ENCODE measurements around the gene SIRT5.

The SIRT5 gene

DNA sequence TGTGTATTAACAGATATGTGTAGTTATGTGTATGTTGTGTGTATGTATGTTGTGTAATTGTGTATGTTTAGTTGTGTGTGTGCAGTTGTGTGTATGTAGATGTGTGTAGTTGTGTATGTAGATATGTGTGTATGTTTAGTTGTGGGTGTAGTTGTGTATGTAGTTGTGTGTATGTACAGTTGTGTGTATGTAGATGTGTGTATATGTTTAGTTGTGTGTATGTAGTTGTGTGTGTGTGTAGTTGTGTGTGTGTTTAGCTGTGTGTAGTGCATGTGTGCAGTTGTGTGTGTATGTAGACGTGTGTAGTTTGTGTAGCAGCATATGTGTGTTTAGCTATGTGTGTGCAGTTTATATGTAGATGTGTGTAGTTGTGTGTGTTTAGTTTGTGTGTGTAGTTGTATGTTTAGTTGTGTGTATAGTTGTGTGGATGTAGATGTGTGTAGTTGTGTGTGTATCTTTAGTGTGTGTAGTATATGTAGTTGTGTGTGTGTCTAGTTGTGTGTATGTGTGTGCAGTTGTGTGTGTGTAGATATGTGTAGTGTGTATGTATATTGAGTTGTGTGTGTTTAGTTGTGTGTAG, 16.3 kb downstream of the SIRT5 start:
- H3K4me1 ChIP-seq (ENCODE audit: low read length), result no peaks in the 10 kb centered on the region
- TF ChIP-seq, protein P1, sequence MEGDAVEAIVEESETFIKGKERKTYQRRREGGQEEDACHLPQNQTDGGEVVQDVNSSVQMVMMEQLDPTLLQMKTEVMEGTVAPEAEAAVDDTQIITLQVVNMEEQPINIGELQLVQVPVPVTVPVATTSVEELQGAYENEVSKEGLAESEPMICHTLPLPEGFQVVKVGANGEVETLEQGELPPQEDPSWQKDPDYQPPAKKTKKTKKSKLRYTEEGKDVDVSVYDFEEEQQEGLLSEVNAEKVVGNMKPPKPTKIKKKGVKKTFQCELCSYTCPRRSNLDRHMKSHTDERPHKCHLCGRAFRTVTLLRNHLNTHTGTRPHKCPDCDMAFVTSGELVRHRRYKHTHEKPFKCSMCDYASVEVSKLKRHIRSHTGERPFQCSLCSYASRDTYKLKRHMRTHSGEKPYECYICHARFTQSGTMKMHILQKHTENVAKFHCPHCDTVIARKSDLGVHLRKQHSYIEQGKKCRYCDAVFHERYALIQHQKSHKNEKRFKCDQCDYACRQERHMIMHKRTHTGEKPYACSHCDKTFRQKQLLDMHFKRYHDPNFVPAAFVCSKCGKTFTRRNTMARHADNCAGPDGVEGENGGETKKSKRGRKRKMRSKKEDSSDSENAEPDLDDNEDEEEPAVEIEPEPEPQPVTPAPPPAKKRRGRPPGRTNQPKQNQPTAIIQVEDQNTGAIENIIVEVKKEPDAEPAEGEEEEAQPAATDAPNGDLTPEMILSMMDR (IDR thresholded peaks at IDR 0.05; ENCODE audit: low read depth, low read length), result no peak
- no peak for TF ChIP-seq EZH2phosphoT487 (IDR thresholded peaks at IDR 0.05; ENCODE audit: low read depth)
- H3K9me3 ChIP-seq (ENCODE audit: insufficient read depth, low read length), result no peaks in the 10 kb centered on the region
- no peaks in the 10 kb centered on the region for H3K36me3 ChIP-seq (replicated peaks; ENCODE audit: low read depth, low read length)
- no peaks in the 10 kb centered on the region for H3K79me2 ChIP-seq (ENCODE audit: low read length)
- no peak overlapping the region for H3K27ac ChIP-seq (ENCODE audit: low read length)
- H3K4me2 ChIP-seq (ENCODE audit: low read length), result no peak overlapping the region
- no peaks in the 10 kb centered on the region for H3K27me3 ChIP-seq (ENCODE audit: low read depth, low read length)
- no peak overlapping the region for H2AFZ ChIP-seq (ENCODE audit: low read depth, low read length)
- H3K9ac ChIP-seq (ENCODE audit: low read length), result no peak overlapping the region
- H3K4me3 ChIP-seq (ENCODE audit: low read length), result no peak overlapping the region
- H4K20me1 ChIP-seq (ENCODE audit: insufficient read depth, low read length), result no peaks in the 10 kb centered on the region

DNA sequence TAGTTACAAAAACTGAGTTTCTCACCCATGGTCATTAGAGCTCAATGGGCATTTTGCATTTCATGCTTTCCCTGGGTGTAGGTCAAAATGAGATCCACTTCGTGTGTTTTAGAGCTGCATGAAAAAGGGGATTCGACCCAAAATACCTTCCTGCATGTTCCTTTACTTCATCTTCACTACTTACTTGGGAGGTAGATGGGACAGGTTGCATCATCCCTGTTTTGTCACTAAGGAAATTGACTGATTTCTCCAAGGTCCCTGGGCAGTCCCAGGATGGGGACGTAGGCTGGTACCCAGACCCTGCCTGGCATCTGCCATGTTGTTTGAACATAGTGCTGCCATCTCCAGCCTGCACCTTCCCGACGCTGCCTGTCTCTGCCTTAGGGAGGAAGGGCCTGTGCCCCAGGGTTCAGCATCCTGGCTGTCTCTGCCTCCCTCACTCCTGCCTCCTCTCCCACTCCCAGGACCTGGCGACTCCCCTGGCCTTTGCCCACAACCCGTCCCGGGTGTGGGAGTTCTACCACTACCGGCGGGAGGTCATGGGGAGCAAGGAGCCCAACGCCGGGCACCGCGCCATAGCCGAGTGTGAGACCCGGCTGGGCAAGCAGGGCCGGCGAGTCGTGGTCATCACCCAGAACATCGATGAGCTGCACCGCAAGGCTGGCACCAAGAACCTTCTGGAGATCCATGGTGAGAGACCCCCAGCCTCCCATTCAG, 17.0 kb downstream of the SIRT5 start:
- H3K4me2 ChIP-seq (ENCODE audit: low read length), result no peak overlapping the region
- H3K27me3 ChIP-seq (ENCODE audit: low read depth, low read length), result no peaks in the 10 kb centered on the region
- H3K27ac ChIP-seq (ENCODE audit: low read length), result no peak overlapping the region
- no peak overlapping the region for H2AFZ ChIP-seq (ENCODE audit: low read depth, low read length)
- no peak overlapping the region for H3K9ac ChIP-seq (ENCODE audit: low read length)
- TF ChIP-seq, protein P1 (IDR thresholded peaks at IDR 0.05; ENCODE audit: low read depth, low read length), result no peak
- no peak for TF ChIP-seq EZH2phosphoT487 (IDR thresholded peaks at IDR 0.05; ENCODE audit: low read depth)
- no peaks in the 10 kb centered on the region for H3K4me1 ChIP-seq (ENCODE audit: low read length)
- no peaks in the 10 kb centered on the region for H3K36me3 ChIP-seq (replicated peaks; ENCODE audit: low read depth, low read length)
- H3K79me2 ChIP-seq (ENCODE audit: low read length), result no peaks in the 10 kb centered on the region
- H3K4me3 ChIP-seq (ENCODE audit: low read length), result no peak overlapping the region
- no peaks in the 10 kb centered on the region for H3K9me3 ChIP-seq (ENCODE audit: insufficient read depth, low read length)
- H4K20me1 ChIP-seq (ENCODE audit: insufficient read depth, low read length), result no peaks in the 10 kb centered on the region

DNA sequence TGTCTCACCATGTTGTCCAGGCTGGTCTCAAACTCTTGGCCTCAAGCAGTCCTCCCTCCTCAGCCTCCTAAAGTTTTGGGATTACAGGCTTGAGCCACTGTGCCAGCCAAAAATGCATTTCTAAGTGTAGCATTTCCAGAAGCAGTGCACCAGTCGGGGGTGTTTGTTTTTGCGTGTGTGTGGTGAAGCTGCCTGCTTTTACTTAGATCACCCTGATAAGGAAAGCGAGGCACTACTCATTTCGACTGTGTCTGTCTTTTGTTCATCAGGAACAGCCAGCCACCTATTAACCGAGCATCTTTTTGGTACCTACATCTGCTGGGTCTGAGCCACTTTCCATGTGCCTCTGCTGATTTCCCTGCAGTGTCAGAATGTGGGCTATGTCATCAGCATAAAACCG, 18.7 kb downstream of the SIRT5 start:
- Histone ChIP-seq H3K4me2 (ENCODE audit: low read length) (no peak overlapping the region), H3K36me3 (replicated peaks; ENCODE audit: low read depth, low read length) (no peaks in the 10 kb centered on the region), H3K4me3 (ENCODE audit: low read length) (no peak overlapping the region), H3K27me3 (ENCODE audit: low read depth, low read length) (no peaks in the 10 kb centered on the region), H4K20me1 (ENCODE audit: insufficient read depth, low read length) (no peaks in the 10 kb centered on the region), H3K27ac (ENCODE audit: low read length) (no peak overlapping the region), H3K9me3 (ENCODE audit: insufficient read depth, low read length) (no peaks in the 10 kb centered on the region), H2AFZ (ENCODE audit: low read depth, low read length) (no peak overlapping the region), H3K4me1 (ENCODE audit: low read length) (no peaks in the 10 kb centered on the region), H3K79me2 (ENCODE audit: low read length) (no peaks in the 10 kb centered on the region), H3K9ac (ENCODE audit: low read length) (no peak overlapping the region)
- TF ChIP-seq, protein P1 (IDR thresholded peaks at IDR 0.05; ENCODE audit: low read depth, low read length), result no peak
- no peak for TF ChIP-seq EZH2phosphoT487 (IDR thresholded peaks at IDR 0.05; ENCODE audit: low read depth)

DNA sequence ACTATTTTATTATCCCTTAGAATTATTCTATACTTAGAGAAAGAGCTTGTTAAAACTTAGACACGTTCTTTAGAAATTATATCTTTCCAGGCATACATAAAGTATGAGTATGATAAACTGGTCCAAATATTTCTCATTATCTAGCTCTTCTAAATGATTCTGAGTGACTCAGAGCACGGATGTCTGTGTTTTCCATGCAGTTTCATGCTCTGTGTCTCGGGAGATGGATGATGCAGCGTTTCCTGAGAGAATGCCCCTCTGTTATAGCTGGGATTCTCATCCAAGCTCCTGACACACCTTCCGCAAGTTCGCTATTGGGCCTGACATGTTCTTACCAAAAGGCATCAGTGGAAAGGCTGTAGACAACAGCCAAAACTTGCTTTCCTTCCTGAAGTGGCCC, 19.3 kb downstream of the SIRT5 start:
- Histone ChIP-seq H3K27me3 (ENCODE audit: low read depth, low read length) (no peaks in the 10 kb centered on the region), H3K79me2 (ENCODE audit: low read length) (no peaks in the 10 kb centered on the region), H3K36me3 (replicated peaks; ENCODE audit: low read depth, low read length) (no peaks in the 10 kb centered on the region), H4K20me1 (ENCODE audit: insufficient read depth, low read length) (no peaks in the 10 kb centered on the region), H3K9me3 (ENCODE audit: insufficient read depth, low read length) (no peaks in the 10 kb centered on the region), H3K9ac (ENCODE audit: low read length) (no peak overlapping the region), H3K27ac (ENCODE audit: low read length) (no peak overlapping the region), H3K4me2 (ENCODE audit: low read length) (no peak overlapping the region), H2AFZ (ENCODE audit: low read depth, low read length) (no peak overlapping the region), H3K4me1 (ENCODE audit: low read length) (no peaks in the 10 kb centered on the region), H3K4me3 (ENCODE audit: low read length) (no peak overlapping the region)
- TF ChIP-seq, protein P1 (IDR thresholded peaks at IDR 0.05; ENCODE audit: low read depth, low read length), result no peak
- no peak for TF ChIP-seq EZH2phosphoT487 (IDR thresholded peaks at IDR 0.05; ENCODE audit: low read depth)

All from OCI-LY3 (cell line).